Measurements from ENCODE around the gene SMIM20.

DNA sequence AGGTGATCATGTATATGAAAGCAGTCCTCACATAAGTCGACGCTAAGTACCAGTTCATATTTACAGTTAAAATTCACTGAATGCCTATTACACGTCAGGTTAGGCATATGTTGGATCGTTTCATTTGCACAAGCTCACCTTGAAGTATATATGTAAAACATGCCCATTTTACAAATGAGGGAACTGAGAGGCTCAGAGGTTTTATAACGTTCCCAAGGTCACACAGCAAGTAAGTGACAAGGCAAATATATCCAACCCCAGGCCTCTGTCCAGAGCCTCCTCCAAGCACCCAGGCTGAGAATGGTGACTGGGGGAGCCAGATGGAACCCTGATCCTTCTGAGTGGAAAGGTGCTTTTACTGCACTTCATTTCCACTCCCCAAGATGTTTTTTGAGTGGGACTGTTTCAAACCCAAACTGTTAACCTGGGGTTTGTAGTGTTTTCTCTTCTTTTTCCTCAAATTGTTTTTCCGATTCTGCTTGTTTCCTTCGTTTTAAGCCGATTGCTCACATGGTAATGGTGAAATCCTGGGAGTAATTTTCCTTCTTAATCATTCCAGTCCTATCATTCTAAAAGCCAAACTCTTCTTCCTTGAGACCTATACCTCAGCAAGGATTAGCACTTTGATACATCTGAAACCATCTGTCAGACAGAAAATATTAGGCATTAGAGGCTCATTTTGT lies 791 bp downstream of the SMIM20 start:
- TF ChIP-seq POLR2AphosphoS5 (IDR thresholded peaks at IDR 0.05; ENCODE audit: low read depth, low read length) (no peak), SIN3A (IDR thresholded peaks at IDR 0.05; ENCODE audit: borderline replicate concordance, insufficient read depth, low read length) (no peak), TAF1 (IDR thresholded peaks at IDR 0.05; ENCODE audit: borderline replicate concordance, insufficient read depth, low read length) (no peak)
- TF ChIP-seq, protein P1, sequence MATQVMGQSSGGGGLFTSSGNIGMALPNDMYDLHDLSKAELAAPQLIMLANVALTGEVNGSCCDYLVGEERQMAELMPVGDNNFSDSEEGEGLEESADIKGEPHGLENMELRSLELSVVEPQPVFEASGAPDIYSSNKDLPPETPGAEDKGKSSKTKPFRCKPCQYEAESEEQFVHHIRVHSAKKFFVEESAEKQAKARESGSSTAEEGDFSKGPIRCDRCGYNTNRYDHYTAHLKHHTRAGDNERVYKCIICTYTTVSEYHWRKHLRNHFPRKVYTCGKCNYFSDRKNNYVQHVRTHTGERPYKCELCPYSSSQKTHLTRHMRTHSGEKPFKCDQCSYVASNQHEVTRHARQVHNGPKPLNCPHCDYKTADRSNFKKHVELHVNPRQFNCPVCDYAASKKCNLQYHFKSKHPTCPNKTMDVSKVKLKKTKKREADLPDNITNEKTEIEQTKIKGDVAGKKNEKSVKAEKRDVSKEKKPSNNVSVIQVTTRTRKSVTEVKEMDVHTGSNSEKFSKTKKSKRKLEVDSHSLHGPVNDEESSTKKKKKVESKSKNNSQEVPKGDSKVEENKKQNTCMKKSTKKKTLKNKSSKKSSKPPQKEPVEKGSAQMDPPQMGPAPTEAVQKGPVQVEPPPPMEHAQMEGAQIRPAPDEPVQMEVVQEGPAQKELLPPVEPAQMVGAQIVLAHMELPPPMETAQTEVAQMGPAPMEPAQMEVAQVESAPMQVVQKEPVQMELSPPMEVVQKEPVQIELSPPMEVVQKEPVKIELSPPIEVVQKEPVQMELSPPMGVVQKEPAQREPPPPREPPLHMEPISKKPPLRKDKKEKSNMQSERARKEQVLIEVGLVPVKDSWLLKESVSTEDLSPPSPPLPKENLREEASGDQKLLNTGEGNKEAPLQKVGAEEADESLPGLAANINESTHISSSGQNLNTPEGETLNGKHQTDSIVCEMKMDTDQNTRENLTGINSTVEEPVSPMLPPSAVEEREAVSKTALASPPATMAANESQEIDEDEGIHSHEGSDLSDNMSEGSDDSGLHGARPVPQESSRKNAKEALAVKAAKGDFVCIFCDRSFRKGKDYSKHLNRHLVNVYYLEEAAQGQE (IDR thresholded peaks at IDR 0.05; ENCODE audit: insufficient read depth in 1 of 2, low read depth in 2 of 2, low read length in 2 of 2) = no peak
